NCI-H510A (cell line): ENCODE results near the gene DNAH6.
"Not testable (repeated sequence)": the region's sequence is repeated elsewhere in the genome, so short reads cannot be mapped to it uniquely, and the experiment has no call there.

Experiments used
- DNase-seq: peaks from one replicate; lab custom pipeline; 2025; lab: John Stamatoyannopoulos, UW

Gene DNAH6

GRCh38 chr2:84840306-84840705 is 324.0 kb downstream of the DNAH6 start:
- no peak for DNase-seq

- no peak for DNase-seq
Measured at GRCh38 chr2:84841577-84841976, 325.3 kb downstream of the DNAH6 start.

DNA sequence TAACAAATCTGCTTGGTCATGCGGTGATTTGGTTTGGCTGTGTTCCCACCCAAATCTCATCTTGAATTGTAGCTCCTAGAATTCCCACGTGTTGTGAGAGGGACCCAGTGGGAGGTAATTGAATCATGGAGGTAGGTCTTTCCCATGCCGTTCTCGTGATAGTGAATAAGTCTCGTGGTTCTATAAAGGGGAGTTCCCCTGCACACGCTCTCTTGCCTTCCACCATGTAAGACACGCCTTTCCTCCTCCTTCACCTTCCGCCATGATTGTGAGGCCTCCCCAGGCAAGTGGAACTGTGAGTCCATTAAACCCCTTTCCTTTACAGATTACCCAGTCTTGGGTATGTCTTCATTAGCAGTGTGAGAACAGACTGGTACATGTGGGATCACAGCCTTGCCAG is 327.8 kb downstream of the DNAH6 start:
- DNase-seq = no peak

GRCh38 chr2:84846041-84846663 is 329.9 kb downstream of the DNAH6 start:
- no peak for DNase-seq

DNA sequence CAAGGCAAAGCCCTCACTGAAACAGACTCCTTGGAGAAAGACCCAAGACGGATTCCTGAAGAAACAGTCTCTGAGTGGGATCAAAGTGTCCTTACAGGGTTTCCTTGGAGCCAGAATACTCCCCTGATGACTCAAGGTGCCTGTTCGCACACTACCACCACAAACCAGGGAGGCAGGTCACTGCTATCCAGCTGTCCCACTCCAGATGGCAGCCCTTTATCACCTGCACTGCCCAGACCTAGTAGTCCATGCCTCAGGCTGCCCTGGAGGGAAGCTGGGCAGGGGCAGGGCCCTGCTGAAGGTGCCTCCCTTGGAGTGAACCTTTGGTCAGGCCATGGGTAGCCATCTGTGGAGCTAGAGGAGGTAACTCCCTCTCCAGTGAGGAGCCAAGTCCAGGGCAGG is 330.4 kb downstream of the DNAH6 start:
- no peak for DNase-seq

DNA sequence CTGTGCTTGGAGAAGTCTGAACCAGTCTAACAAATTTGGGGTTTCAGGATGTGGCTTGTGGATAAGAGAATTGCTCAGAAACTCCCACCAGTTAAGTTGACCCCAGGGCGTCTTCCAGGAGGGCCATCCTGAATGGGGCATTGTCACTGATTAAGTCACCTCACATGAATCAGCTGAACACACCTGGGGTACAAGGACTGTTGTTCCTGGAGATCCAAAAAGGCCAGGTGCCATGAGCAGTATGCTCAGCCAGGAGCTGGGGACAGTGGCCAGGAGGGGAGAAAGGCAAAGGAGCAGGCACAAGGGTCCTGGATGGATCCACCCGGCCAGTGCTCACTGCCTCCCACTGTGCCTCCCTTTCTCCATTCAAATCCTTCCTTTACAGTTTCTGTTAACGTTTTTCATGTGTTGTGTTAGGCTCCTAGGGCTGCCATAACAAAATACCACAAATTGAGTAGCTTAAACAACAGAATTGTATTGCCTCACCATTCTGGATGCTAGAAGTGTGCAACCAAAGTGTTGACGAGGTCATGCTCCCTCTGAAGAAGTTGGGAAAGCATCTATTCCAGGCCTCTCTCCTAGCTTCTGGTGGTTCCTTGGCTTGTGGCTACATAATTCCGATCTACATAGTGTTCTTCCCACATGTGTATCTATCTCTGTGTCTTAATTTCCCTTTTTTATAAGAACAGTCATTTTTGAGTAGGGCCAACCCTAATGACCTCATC is 331.2 kb downstream of the DNAH6 start:
- no peak for DNase-seq

- DNase-seq = no peak
Measured at GRCh38 chr2:84849271-84849952, 333.1 kb downstream of the DNAH6 start.

- no peak for DNase-seq
Measured at GRCh38 chr2:84850471-84850870, 334.2 kb downstream of the DNAH6 start.

- DNase-seq = no peak
Measured at GRCh38 chr2:84851876-84852275, 335.6 kb downstream of the DNAH6 start.

- DNase-seq = no peak
Measured at GRCh38 chr2:84854850-84855249, 338.6 kb downstream of the DNAH6 start.

GRCh38 chr2:84855731-84856130 is 339.4 kb downstream of the DNAH6 start:
- no peak for DNase-seq

GRCh38 chr2:84856787-84857186 is 340.5 kb downstream of the DNAH6 start:
- DNase-seq = no peak

DNA sequence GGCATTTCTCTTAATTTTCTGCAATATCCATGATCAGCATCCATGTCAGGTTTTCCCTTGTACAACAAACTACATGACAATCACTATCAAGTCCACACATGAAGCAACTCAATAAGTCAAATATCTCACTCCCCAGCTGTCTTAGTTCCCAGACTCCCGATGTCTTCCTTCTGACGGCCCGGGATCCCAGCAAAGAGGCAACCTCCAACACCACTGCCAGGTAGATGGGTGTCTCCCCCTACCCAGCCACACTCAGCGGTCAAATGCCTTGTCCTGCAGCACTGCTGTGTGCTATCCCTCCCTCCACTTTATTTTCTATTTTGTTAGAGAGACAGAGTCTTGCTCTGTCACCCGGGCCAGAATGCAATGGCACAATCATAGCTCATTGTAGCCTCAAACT is 341.3 kb downstream of the DNAH6 start:
- no peak for DNase-seq

- no peak for DNase-seq
Measured at GRCh38 chr2:84858123-84858522, 341.8 kb downstream of the DNAH6 start.

DNA sequence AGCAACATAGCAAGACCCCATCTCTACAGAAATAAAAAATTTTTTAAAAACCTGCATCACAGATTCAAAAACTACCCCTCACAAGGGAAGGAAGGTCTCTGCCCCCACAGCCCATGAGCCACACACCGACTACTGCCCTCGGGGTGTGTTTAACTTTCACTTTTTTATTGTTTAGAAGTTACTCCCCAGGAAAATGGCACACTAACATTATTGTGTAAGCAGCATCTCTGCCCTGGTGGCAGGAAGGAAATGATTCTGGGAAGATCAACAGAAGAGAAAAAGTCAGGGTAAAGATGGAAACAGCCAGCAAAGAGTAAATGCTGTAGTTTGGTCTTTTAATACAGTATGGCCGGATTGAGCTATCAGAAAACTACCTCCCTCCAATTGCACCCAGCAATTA is 342.6 kb downstream of the DNAH6 start:
- DNase-seq = no peak

DNA sequence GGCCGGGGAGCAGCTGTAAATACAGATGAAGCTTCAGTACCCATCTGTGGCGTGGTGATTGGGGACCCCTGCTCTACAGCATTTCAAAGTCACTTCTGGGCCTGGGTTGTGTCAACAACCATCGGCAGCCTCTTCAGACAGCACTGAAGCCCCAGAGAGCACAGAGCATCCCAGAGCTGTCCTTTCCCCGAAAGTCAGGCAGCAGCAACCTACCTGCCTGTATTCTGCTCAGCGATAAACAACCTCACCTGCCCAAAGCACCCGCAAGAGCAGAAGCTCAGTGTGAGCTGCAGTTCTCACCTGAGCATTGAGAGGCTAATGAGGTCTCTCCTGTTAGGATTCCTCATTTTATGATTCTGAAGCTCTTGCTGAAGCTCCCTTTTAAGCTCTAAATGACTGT is 345.2 kb downstream of the DNAH6 start:
- DNase-seq = no peak

- DNase-seq = no peak
Measured at GRCh38 chr2:84862006-84862405, 345.7 kb downstream of the DNAH6 start.

DNA sequence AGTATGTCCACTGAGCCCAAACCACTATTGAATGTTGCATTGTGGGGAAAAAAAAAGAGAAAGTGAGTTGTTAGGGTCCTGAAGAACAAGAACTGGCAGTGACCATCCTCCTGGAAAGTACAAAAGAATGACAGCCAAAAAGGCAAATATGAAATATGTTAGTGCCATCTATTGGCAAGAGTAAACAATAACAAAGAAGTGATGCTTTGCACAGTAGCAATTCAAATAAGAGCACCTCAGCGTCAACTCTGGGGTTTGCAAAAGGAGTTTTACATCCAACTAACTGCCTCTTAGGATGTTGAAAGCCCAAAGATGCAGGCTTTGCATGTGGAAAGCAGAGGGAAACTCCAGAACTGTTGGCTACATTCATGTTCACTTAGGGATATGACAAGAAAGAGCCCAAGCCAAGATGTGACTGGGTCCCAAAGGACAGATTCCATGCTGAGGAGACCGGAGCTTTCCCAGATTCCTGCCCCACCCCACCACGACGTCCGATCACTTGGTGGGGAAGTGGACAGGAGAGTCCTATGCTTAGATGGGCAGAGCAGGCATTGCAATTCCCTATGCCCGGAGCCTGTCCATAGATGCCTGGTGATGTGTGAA is 349.0 kb downstream of the DNAH6 start:
- no peak for DNase-seq

GRCh38 chr2:84866122-84866521 is 349.8 kb downstream of the DNAH6 start:
- DNase-seq = no peak

- DNase-seq = not testable (repeated sequence)
Measured at GRCh38 chr2:84868327-84868726, 352.0 kb downstream of the DNAH6 start.
